MM.1S (cell line): ENCODE measurements around the gene GABRG3.

Experiments used
- DNase-seq: peaks from one replicate; pipeline ENCODE4 v3.0.0-alpha.2; 2015
- H2AFZ ChIP-seq: fragments of 300-600 bp; sonication (generic); 2 replicates; pipeline ENCODE4 v1.6.0; 2016; ENCODE audit warnings: antibody characterized with exemption, low read length
- H3F3A ChIP-seq: fragments of 300-600 bp; sonication (generic); 2 replicates; pipeline ENCODE4 v1.6.1; 2016; ENCODE audit warnings: mild to moderate bottlenecking, antibody characterized with exemption, low read length, moderate library complexity, mixed read lengths; ENCODE audit not compliant: insufficient read depth
- H3K27ac ChIP-seq: fragments of 300-600 bp; sonication (generic); 2 replicates; pipeline ENCODE4 v1.5.1; 2016; ENCODE audit warnings: mild to moderate bottlenecking, low read length
- H3K27me3 ChIP-seq: fragments of 300-600 bp; sonication (generic); replicated peaks from 2 replicates; pipeline ENCODE4 v1.6.0; 2016; ENCODE audit warnings: low read length; ENCODE audit not compliant: insufficient read depth
- H3K36me3 ChIP-seq: fragments of 300-600 bp; sonication (generic); replicated peaks from 2 replicates; pipeline ENCODE4 v1.6.1; 2016; ENCODE audit warnings: mild to moderate bottlenecking, low read length, mixed read lengths; ENCODE audit not compliant: insufficient read depth
- H3K4me1 ChIP-seq: fragments of 300-600 bp; sonication (generic); 2 replicates; pipeline ENCODE4 v1.6.1; 2016; ENCODE audit warnings: low read length, mixed read lengths
- H3K4me2 ChIP-seq: fragments of 300-600 bp; sonication (generic); 2 replicates; pipeline ENCODE4 v1.6.0; 2016; ENCODE audit warnings: low read depth, low read length
- H3K4me3 ChIP-seq: fragments of 300-600 bp; sonication (generic); 2 replicates; pipeline ENCODE4 v1.5.1; 2016; ENCODE audit warnings: low read length, mixed read lengths
- H3K79me2 ChIP-seq: fragments of 300-600 bp; sonication (generic); 2 replicates; pipeline ENCODE4 v1.6.1; 2016; ENCODE audit warnings: mixed run types, low read length, mixed read lengths
- H3K9ac ChIP-seq: fragments of 300-600 bp; sonication (generic); 2 replicates; pipeline ENCODE4 v1.6.1; 2016; ENCODE audit warnings: low read length, mixed read lengths
- H3K9me2 ChIP-seq: fragments of 300-600 bp; sonication (generic); replicated peaks from 2 replicates; pipeline ENCODE4 v1.6.1; 2016; ENCODE audit warnings: mild to moderate bottlenecking, low read length, mixed read lengths; ENCODE audit not compliant: insufficient read depth
- H3K9me3 ChIP-seq: fragments of 300-600 bp; sonication (generic); replicated peaks from 2 replicates; pipeline ENCODE4 v1.6.1; 2016; ENCODE audit warnings: mild to moderate bottlenecking, low read length, mixed read lengths; ENCODE audit not compliant: insufficient read depth
- H4K20me1 ChIP-seq: fragments of 300-600 bp; sonication (generic); 2 replicates; pipeline ENCODE4 v1.6.1; 2016; ENCODE audit warnings: mild to moderate bottlenecking, low read length, moderate library complexity, mixed read lengths; ENCODE audit not compliant: insufficient read depth
- EZH2 ChIP-seq: fragments of 300-600 bp; sonication (generic); optimal IDR thresholded peaks from 2 replicates; pipeline ENCODE3; 2017; ENCODE audit warnings: low read depth, mild to moderate bottlenecking, antibody characterized with exemption, low read length, mixed read lengths
- EZH2phosphoT487 ChIP-seq: fragments of 300-600 bp; sonication (generic); IDR thresholded peaks from 2 replicates; pipeline ENCODE4 v1.6.1; 2018; ENCODE audit warnings: antibody characterized with exemption, low read length
- TF ChIP-seq, protein P1 (sequence below): fragments of 300-600 bp; sonication (generic); IDR thresholded peaks from 2 replicates; pipeline ENCODE4 v1.5.1; 2016; ENCODE audit warnings: antibody characterized with exemption, low read length, mixed read lengths

GABRG3 gene

DNA sequence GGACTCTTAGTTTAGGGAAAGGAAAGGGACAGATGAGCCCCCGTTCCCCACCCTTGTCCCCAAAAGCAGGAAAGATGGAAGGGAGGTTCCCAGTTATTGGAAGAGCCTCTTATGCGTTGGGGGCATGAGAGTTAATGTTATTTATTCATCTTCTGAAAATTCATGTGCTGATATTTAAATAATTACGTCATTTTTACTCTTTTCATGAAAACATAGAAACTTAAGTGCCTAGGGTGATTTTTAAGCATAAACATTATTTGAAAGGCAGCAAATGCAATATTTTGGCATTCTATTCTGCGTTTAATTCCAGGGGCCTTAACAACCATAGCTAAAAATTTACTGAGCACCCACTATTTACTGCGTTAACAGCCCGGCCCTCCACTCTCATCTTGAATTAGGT is 48.7 kb downstream of the GABRG3 start:
- no peak overlapping the region for H3K27ac ChIP-seq
- DNase-seq: no peak
- no peak overlapping the region for H3K4me3 ChIP-seq
- TF ChIP-seq, protein P1, sequence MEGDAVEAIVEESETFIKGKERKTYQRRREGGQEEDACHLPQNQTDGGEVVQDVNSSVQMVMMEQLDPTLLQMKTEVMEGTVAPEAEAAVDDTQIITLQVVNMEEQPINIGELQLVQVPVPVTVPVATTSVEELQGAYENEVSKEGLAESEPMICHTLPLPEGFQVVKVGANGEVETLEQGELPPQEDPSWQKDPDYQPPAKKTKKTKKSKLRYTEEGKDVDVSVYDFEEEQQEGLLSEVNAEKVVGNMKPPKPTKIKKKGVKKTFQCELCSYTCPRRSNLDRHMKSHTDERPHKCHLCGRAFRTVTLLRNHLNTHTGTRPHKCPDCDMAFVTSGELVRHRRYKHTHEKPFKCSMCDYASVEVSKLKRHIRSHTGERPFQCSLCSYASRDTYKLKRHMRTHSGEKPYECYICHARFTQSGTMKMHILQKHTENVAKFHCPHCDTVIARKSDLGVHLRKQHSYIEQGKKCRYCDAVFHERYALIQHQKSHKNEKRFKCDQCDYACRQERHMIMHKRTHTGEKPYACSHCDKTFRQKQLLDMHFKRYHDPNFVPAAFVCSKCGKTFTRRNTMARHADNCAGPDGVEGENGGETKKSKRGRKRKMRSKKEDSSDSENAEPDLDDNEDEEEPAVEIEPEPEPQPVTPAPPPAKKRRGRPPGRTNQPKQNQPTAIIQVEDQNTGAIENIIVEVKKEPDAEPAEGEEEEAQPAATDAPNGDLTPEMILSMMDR: no peak
- TF ChIP-seq EZH2phosphoT487 (no peak), EZH2 (no peak)
- H2AFZ ChIP-seq: no peak overlapping the region
- no peaks in the 10 kb centered on the region for H3K36me3 ChIP-seq
- no peaks in the 10 kb centered on the region for H3F3A ChIP-seq
- H3K4me1 ChIP-seq: no peaks in the 10 kb centered on the region
- no peak overlapping the region for H3K9ac ChIP-seq
- no peaks in the 10 kb centered on the region for H3K79me2 ChIP-seq
- no peaks in the 10 kb centered on the region for H3K9me3 ChIP-seq
- no peaks in the 10 kb centered on the region for H3K9me2 ChIP-seq
- no peaks in the 10 kb centered on the region for H3K27me3 ChIP-seq
- no peaks in the 10 kb centered on the region for H4K20me1 ChIP-seq
- H3K4me2 ChIP-seq: no peak overlapping the region

DNA sequence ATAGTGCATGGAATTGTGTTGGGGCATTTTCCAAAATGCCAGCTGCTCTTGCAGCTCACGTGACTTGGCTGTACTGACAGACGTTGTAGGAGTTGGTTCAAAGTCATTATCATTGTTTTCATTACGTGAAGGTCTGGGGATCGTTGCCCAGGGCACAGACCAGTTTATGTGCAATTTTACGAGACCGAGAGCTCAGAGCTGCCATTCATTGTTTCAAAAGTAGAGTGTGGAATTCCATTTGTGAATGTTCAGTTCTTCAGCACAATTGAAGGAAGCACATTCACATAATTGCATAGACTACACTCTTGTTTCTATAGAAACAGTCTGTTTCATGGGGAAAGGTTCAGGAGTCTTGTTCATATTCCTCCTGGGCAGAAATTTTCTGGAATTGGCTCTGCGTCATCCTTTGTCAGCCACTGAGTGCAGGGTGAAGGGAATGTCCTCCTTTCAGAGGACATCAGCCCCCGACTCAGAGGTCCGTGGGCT is 54.5 kb downstream of the GABRG3 start:
- H4K20me1 ChIP-seq: no peaks in the 10 kb centered on the region
- no peaks in the 10 kb centered on the region for H3K9me3 ChIP-seq
- H3K4me2 ChIP-seq: no peak overlapping the region
- H3K27me3 ChIP-seq: no peaks in the 10 kb centered on the region
- H3K27ac ChIP-seq: no peak overlapping the region
- DNase-seq: no peak
- H3K79me2 ChIP-seq: no peaks in the 10 kb centered on the region
- H2AFZ ChIP-seq: no peak overlapping the region
- H3K9me2 ChIP-seq: no peaks in the 10 kb centered on the region
- TF ChIP-seq, protein P1: no peak
- TF ChIP-seq EZH2: no peak
- no peak for TF ChIP-seq EZH2phosphoT487
- H3K4me3 ChIP-seq: no peak overlapping the region
- H3K36me3 ChIP-seq: no peaks in the 10 kb centered on the region
- H3F3A ChIP-seq: no peaks in the 10 kb centered on the region
- H3K4me1 ChIP-seq: no peaks in the 10 kb centered on the region
- H3K9ac ChIP-seq: no peak overlapping the region

DNA sequence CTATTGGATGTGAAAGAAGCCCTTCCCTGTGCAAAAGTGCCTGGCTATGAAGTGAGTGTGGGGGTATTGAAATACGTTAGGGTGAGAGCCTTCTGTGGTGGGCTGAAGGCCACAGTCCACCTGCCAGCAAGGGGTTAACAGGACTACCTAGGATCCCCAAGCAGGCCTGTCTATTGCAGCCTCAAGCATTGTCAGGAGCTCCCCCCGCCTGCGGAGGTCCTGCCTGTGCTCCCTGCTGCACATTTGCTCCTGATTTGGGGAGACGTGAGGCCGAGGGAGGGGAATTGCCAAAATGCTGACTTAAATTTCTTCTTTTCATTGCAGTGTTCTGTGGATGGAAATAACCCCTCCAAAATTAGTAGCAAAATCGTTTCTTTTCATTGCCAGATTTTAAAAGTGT is 56.2 kb downstream of the GABRG3 start:
- no peak for DNase-seq
- H3K4me2 ChIP-seq: no peak overlapping the region
- no peaks in the 10 kb centered on the region for H3K9me3 ChIP-seq
- H3K27ac ChIP-seq: no peak overlapping the region
- H3K4me1 ChIP-seq: no peaks in the 10 kb centered on the region
- H3K9me2 ChIP-seq: no peaks in the 10 kb centered on the region
- H3K79me2 ChIP-seq: no peaks in the 10 kb centered on the region
- H3F3A ChIP-seq: no peaks in the 10 kb centered on the region
- H4K20me1 ChIP-seq: no peaks in the 10 kb centered on the region
- no peak overlapping the region for H3K4me3 ChIP-seq
- no peak for TF ChIP-seq EZH2phosphoT487
- TF ChIP-seq, protein P1: no peak
- no peak for TF ChIP-seq EZH2
- H3K9ac ChIP-seq: no peak overlapping the region
- no peaks in the 10 kb centered on the region for H3K27me3 ChIP-seq
- H3K36me3 ChIP-seq: no peaks in the 10 kb centered on the region
- H2AFZ ChIP-seq: no peak overlapping the region
